GM06990 (cell line): Measurements from ENCODE around the gene RAD9A.

Experiments used
- DNase-seq: peaks from one replicate; pipeline ENCODE4 v3.0.0-alpha.2; 2011; ENCODE audit not compliant: insufficient read length; ENCODE audit errors: extremely low read depth
- H3K27me3 ChIP-seq: replicated peaks from 2 replicates; pipeline ENCODE4 v1.6.0; 2011; ENCODE audit warnings: low read length; ENCODE audit not compliant: control insufficient read depth, insufficient read depth
- H3K36me3 ChIP-seq: 2 replicates; pipeline ENCODE4 v1.5.1; 2011; ENCODE audit warnings: low read length; ENCODE audit not compliant: control insufficient read depth, insufficient read depth
- H3K4me3 ChIP-seq: replicated peaks from 2 replicates; pipeline ENCODE4 v1.5.1; 2011; ENCODE audit warnings: low read depth, mild to moderate bottlenecking, control low read depth, low read length
- TF ChIP-seq, protein P1 (sequence below): IDR thresholded peaks from 2 replicates; pipeline ENCODE4 v1.5.1; 2011; ENCODE audit warnings: low read length, control low read depth, mild to moderate bottlenecking, inconsistent platforms; ENCODE audit not compliant: insufficient read depth, poor library complexity, severe bottlenecking

RAD9A gene

DNA sequence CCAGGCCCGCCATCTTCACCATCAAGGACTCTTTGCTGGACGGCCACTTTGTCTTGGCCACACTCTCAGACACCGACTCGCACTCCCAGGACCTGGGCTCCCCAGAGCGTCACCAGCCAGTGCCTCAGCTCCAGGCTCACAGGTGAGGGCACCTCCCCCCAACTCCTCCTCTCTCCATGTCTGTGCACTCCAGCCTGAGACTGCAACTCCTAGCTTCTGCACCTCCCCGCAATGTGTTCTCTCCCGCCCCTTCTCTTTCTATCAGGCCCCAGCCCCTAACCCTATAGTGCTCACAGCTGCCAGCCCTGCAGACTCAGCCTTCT lies 4.4 kb downstream of the RAD9A start:
- TF ChIP-seq, protein P1, sequence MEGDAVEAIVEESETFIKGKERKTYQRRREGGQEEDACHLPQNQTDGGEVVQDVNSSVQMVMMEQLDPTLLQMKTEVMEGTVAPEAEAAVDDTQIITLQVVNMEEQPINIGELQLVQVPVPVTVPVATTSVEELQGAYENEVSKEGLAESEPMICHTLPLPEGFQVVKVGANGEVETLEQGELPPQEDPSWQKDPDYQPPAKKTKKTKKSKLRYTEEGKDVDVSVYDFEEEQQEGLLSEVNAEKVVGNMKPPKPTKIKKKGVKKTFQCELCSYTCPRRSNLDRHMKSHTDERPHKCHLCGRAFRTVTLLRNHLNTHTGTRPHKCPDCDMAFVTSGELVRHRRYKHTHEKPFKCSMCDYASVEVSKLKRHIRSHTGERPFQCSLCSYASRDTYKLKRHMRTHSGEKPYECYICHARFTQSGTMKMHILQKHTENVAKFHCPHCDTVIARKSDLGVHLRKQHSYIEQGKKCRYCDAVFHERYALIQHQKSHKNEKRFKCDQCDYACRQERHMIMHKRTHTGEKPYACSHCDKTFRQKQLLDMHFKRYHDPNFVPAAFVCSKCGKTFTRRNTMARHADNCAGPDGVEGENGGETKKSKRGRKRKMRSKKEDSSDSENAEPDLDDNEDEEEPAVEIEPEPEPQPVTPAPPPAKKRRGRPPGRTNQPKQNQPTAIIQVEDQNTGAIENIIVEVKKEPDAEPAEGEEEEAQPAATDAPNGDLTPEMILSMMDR: no peak
- Histone ChIP-seq H3K27me3 (no peaks in the 10 kb centered on the region), H3K4me3 (no peak overlapping the region), H3K36me3 (peaks cover 36% of the 10 kb centered on the region)
- DNase-seq: no peak

GRCh38 chr11:67396587-67397389 lies 5.0 kb downstream of the RAD9A start:
- peaks cover 36% of the 10 kb centered on the region for H3K36me3 ChIP-seq
- no peak for DNase-seq

GRCh38 chr11:67397536-67397935 lies 5.8 kb downstream of the RAD9A start:
- no peak for DNase-seq
- Histone ChIP-seq H3K4me3 (no peak overlapping the region), H3K36me3 (peaks cover 36% of the 10 kb centered on the region), H3K27me3 (no peaks in the 10 kb centered on the region)
- TF ChIP-seq, protein P1: no peak

More at GRCh38 chr11:67396587-67397389, 5.0 kb downstream of the RAD9A start:
- TF ChIP-seq, protein P1: no peak
- H3K4me3 ChIP-seq: no peak overlapping the region
- H3K27me3 ChIP-seq: no peaks in the 10 kb centered on the region

DNA sequence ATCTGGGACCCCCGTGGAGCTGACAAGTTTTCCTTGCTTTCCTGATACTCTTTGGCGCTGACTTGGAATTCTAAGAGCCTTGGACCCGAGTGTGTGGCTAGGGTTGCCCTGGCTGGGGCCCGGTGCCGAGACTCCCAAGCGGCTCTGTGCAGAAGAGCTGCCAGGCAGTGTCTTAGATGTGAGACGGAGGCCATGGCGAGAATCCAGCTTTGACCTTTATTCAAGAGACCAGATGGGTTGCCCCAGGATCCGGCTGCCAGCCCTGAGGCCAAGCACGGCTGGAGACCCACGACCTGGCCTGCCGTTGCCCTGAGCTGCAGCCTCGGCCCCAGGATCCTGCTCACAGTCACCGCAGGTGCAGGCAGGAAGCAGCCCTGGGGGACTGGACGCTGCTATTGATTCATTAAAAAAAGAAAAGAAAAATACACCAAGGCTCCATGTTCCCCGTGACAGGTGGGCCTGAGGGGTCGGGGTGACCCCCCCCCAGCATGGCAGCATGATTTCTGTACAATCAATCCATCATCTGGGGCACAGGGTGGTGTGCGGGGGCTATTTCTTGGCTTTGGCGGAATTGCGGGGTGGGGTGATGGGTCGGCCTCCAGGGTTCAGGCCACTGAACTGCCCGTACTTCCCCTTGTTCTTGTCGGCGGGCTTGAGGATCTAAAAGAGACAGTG lies 6.3 kb downstream of the RAD9A start:
- TF ChIP-seq, protein P1: no peak
- DNase-seq: no peak
- H3K4me3 ChIP-seq: no peak overlapping the region
- H3K36me3 ChIP-seq: peaks cover 36% of the 10 kb centered on the region
- no peaks in the 10 kb centered on the region for H3K27me3 ChIP-seq

DNA sequence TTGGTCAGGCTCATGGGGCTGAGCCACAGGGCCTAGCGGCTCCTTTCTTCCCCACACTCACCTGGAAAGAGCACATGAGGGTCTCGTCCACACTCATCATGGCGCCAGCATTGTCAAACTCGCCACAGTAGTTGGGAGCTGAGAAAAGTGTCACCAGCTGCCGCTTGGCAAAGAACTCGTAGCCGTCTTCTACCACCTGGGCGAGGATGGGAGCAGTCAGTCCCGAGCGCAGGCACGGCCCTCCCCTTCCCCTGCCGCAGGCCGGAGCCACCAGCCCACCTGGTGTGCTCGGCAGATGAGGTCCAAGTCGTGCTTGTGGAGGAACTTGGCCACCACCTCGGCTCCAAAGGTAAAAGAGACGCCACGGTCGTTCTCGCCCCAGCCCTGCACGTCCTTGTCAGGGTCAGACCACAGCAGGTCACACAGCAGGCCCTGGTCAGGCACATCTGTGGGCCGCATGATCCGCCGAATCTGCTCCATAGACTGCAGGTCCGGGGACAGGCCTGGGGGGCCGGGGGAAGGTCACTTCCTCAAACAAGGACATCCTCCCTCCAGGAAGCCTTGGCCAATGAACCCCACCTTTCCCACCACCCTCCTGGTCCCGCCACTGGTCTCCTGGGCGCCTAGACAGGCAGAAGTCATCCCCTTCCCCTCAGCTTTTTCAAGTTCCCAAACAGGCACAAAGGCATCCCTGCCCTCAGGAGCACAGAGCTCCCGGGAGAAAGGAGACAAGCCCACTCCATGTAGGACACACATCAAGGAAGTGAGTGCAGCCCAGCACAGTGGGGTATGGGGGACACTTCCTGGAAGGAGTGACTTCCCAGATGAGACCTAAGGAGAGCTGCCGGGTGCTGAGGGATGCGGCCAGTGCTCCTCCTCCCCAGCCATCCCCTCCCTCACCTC lies 7.1 kb downstream of the RAD9A start:
- no peaks in the 10 kb centered on the region for H3K27me3 ChIP-seq
- H3K36me3 ChIP-seq: peaks cover 34% of the 10 kb centered on the region
- H3K4me3 ChIP-seq: no peak overlapping the region
- TF ChIP-seq, protein P1: no peak
- DNase-seq: no peak
